Hematopoietic multipotent progenitor cell (in vitro differentiated cells): Measurements from ENCODE around the gene TP53RK. TPM values are rescaled to one million over a fixed set of nuclear protein-coding genes. Genes with fewer than 3 reads are reported as not detected.

Source experiments
- DNase-seq, 3 donors: peaks; one replicate each; pipeline ENCODE4 v3.0.0-alpha.2; 2011 to 2015; ENCODE audit warnings: low read depth in 2 of 3, low spot score in 2 of 3
- total RNA-seq: library from RNA; depleted of rRNA; stranded (reverse); fragments of >200 nt; gene quantifications from one replicate; pipeline ENCODE4 v1.2.3, GENCODE V29; 2012

Gene TP53RK
- total RNA-seq, 1 donor = 16.7 TPM

GRCh38 chr20:46708172-46708860, 19.1 kb upstream of the TP53RK start:
- no peak for DNase-seq

DNA sequence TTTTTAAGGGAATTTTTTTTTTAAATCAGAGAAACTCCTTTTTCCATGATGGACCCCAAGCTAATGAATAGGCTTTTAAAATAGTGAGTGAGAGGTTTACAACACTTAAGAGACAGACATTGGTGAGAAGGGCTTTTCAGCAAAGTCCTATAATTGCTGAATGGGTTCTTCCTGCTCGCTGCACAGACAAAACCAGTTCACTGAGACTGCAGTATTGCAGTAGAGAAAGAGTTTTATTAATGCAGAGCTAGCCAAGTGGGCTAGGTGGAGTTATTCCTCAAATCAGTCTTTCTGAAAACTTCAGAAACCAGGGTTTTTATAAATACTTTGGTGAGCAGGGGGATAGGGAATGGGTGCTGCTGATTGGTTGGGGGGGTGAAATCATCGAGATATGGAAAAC, 17.0 kb upstream of the TP53RK start:
- no peak for DNase-seq

- DNase-seq = no peak
These were observed 16.1 kb upstream of the TP53RK start for GRCh38 chr20:46705378-46705729.

DNA sequence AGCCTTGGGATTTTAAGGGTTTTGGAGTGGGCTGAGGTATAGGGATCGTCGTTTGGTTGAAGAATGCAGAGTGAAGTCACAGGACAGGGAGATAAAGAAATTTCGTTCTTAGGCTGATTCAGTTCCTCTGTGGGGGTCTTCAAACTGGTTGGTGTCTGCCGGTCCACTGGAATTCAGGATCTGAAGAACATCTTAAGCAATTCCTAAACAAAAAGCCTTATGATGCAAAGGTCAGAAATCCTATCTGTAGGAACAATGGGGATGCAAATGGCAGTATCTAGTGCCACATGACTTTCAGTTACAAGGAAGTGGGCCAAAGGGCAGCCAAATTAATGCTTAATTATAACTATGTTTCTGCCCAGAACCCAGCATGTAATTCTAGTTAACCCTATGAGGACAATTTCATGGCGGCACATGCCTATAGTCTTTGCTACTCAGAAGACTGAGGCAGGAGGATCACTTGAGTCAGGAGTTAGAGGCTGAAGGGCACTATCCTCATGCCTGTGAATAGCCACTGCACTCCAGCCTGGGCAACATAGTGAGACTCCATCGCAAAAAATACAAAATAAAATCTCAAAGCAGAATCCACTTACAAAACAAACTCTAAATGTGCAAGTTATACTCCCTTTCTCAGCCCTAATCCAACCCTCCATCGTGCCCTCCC, 15.6 kb upstream of the TP53RK start:
- DNase-seq = no peak

DNA sequence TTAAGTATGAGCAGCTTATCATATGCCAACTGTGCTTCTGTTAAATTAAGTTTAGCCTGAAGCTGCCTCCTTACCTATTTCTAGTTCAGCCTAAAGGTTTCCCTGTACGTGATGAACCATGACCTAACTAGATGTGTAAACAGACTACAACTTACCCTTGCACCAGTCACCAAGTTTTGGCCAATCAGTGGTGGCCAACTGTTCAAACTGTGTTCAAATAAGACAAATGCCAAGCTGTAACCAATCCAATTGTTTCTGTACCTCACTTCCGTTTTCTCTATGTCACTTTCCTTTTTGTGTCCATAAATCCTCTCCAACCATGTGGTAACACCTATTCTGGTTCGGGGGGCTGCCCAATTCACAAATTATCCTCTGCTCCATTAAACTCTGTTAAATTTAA, 14.2 kb upstream of the TP53RK start:
- no peak for DNase-seq

DNA sequence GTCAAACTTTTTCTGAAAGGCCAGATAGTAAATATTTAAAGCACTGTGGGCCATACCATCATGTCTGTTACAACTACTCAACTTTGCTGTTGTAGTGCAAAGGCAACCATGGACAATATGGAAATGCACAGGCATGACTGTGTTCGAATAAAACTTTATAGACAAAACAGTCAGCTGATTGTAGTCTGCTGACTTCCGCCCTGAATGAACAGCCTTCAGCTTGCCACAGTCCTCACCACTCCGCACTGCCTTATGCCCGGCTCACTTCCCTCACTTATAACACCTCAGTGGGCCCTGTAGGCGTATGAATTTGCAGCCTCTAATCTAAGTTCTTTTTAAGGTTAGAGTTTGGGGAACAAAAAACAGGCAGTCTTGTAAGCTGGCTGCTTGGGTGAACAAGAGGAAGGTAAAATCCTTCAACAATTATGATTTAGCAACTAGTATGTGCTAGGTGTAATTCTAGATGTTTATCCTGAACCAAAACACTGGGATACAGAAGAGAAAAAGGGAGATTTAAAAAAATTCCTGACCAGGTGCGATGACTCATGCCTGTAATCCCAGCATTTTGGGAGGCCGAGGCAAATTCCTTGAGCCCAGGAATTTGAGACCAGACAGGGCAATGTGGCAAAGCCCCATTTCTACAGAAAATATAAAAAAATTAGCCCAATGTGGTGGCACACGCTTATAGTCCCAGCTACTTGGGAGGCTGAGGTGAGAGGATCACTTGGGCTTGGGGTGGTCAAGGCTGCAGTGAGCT, 13.4 kb upstream of the TP53RK start:
- DNase-seq = no peak

DNA sequence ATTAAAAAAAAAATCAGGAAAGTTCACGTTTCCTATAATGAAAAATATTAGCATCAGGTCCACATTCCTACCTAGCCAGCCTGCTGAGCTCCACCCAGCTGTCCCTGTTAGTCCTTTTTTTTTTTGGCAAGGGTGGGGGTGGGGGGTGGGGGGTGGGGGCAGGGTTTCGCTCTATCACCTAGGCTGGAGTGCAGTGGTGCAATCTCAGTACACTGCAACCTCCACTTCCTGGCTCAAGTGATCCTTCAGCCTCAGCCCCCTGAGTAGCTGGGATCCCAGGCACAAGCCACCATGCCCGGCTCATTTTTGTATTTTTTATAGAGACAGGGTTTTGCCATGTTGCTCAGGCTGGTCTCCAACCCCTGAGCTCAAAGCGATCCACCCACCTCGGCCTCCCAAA, 12.7 kb upstream of the TP53RK start:
- DNase-seq = no peak

DNA sequence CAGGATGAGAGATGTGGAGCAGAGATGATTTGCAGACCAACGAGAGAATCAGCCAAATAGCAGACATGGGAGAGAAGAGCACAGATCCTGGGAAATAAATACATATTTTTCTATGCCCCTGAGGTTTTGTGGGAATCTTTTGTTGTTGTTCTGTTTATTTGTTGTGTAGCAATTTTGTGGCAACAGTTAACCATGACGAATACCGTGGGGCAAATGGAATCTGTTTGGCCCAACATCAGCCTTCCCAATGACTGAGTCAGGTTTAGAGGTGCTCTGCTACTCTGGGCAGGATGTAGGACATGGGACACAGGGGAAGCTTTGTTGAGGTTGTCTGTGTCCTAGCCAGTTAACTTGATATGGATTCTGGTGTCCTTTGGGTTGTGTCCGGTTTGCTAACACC, 12.3 kb upstream of the TP53RK start:
- no peak for DNase-seq

DNA sequence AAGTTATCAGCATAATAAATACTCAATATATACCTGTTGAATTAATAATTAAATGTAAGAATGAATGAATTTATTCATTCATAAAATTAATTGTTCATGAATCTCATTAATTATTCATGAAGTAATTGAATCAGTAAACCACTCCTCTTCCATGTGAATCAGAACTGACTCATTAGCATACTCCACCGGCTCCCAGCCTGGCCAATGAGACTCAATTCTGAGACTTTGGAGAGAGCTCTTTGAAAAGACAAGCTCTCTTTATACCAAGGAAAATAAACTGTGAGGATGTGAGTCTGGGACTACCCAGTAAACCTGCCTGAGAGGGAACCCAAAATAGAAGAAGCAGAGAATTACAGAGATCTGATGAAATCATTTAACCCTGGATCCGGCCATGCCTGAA, 11.8 kb upstream of the TP53RK start:
- DNase-seq = no peak

- DNase-seq = no peak
These were observed 11.2 kb upstream of the TP53RK start for GRCh38 chr20:46700481-46700880.

- no peak for DNase-seq
These were observed 10.6 kb upstream of the TP53RK start for GRCh38 chr20:46699651-46700359.

DNA sequence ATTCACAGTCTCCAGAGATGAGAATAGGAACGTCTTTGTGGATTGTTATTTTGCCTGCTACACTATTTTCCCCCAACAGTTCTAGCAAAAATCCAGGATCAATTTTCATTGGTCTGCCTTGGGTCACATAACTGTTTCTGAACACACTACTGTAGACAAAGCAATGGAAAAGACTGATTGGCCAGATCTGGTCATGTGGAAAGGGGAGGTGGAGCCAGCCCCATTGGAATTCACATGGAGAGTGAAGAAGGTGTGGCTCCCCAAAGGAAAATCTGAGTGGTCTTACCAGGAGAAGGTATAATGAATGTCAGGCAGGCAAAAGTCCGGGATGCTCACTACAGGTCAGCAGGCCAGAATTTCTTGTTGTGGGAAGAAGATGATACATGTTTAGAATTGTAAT, 9.5 kb upstream of the TP53RK start:
- DNase-seq = no peak

DNA sequence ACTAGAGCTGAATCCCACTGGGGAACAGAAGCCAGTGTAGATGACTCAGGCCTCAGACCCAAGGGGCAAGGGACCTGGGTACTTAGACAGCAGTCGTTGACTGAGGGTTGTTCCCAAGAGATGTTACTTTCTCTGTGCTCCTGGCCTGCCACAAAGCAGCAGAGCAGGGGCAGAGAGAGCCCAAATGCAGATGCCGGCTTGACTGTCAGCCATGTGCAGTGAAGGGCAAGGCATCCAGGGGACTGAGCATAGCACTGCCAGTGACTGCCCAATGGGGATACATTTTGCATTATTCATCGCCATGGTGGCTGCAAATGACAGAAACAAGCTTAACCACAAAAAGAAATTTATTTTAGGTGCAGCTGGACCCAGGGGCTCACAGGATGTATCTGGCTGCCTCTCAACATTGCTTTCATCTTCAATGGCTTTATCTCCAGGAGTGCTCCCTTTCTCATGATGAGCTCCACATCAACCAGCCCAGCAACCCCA, 7.6 kb upstream of the TP53RK start:
- DNase-seq = no peak

DNA sequence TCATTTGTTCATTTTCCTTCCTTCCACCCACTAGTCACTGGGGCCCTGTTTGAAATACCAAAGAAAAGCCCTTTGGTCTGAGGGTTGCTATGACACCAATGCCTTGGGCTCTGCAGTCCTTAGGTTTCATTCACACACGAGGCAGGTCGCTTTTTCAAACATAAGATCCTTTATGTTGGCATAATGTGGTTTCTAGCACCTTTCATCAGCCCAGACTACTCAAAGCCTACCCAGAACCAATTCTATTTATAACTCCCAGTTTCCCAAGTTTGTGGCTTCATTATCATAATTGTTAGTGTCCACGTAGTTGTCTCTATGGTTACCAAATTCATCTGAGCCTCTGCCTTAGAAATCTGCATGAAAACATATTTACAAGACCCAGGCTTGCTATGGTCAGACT, 6.6 kb upstream of the TP53RK start:
- no peak for DNase-seq

GRCh38 chr20:46694484-46694883, 5.2 kb upstream of the TP53RK start:
- peak in 2 of 3 donors; percentile 44 to 75 for DNase-seq

GRCh38 chr20:46691196-46691595, 2.0 kb upstream of the TP53RK start:
- DNase-seq = no peak

GRCh38 chr20:46690219-46691106, 1.2 kb upstream of the TP53RK start:
- DNase-seq = no peak

DNA sequence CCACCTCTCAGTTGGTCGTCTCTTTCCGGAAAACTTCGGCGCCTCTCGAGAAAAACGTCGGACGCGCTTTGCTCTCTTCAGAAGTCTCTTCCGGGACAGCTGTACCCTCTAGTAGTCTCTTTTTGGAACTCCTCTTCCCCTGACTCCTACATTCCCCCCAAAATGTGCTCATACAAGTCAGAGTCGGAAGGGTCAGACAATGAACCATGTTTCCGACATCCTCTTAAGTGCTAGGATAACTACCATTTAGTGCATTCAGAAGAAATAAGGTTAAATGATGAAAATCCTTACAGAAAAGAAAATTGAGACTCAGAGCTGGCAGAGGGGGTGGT, 476 bp upstream of the TP53RK start:
- DNase-seq = no peak

DNA sequence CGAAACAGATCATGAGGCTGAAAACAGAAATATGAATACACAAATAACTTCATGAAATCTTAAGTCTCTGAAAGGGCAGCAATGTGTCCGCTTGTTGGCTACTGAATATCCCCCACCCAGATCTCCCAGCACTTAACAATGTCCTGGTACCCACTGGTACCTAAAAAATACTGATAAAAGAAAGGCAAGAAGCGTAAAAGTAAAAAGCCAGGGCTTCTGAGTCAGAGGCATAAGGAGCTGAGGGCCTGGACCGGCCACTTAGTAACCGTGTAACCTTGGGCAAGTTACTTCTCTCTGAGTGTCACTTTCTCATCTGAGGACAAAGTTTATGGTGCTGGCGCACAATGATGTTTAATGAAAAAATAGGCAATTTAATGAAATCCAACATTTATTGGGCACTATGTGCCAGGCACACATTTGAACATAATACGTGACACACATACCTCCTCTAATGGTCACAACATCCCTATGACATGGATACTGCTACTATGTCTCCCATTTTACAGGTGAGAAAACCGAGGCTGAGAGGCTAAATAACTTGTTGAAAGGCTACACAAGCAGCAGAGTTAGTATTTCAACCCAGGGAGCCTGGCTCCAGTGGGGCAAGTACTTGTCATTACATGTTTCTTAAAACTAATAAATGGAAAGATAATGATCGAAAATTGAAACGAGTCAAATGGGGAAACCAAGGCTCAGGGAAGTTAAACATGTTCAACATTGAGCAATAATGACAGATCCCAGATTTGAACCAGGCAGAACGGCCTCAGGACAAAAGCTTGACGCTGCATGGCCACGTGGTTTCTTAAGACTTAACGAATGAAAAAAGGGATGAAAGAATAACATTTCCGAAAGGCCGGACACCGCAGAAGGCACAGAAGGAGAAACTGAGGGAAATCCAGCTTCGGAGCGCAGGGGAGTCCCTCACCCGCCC, 828 bp downstream of the TP53RK start:
- DNase-seq = no peak
